Lower leg skin (tissue), 4 donors: Measurements from ENCODE around the gene KDM6B. TPM values are rescaled to one million over a fixed set of nuclear protein-coding genes. Genes with fewer than 3 reads are reported as not detected.

ENCODE experiments used
- DNase-seq, 2 donors: peaks; one replicate each; pipeline ENCODE4 v3.0.0-alpha.2; 2019; ENCODE audit warnings: low spot score in 2 of 2
- H3K4me3 ChIP-seq: fragments of 200-600 bp; sonication (generic); 2 replicates; pipeline ENCODE4 v1.5.1; 2017; ENCODE audit warnings: mild to moderate bottlenecking, low read depth; ENCODE audit not compliant: poor library complexity, severe bottlenecking
- CTCF ChIP-seq, 3 donors: fragments of 450-650 bp; IDR thresholded peaks; one replicate each; pipeline ENCODE4 v1.5.1; 2016; ENCODE audit warnings: antibody characterized with exemption in 3 of 3, mild to moderate bottlenecking in 3 of 3, moderate library complexity in 2 of 3
- POLR2A ChIP-seq, 2 donors: fragments of 450-650 bp; IDR thresholded peaks; one replicate each; pipeline ENCODE4 v1.6.1; 2016 to 2017; ENCODE audit warnings: antibody characterized with exemption in 2 of 2, mild to moderate bottlenecking in 1 of 2, moderate library complexity in 1 of 2
- WGBS, 2 donors: methylation state at CpG; one replicate each; pipeline ENCODE4 v1.1.5; 2018; 5-methylcytosine and 5-hydroxymethylcytosine counted together
- intact Hi-C: fragments of 100-400 bp; cut with DNase I; formaldehyde crosslinking; loops from one replicate; pipeline ENCODE4 v1.15.0; 2023; ENCODE audit warnings: low total_unique reads
- total RNA-seq, 4 donors: library from RNA; depleted of rRNA; stranded (reverse); fragments of >200 nt; gene quantifications; one replicate each; pipeline ENCODE4 v1.1.0, GENCODE V29; 2016

KDM6B gene
- total RNA-seq, 4 donors from 2014 or later = 12.5 to 30.9 (median 18.0) TPM

GRCh38 chr17:7818026-7818425 lies 16.0 kb upstream of the KDM6B start:
- no peak for DNase-seq
- TF ChIP-seq POLR2A (IDR thresholded peaks at IDR 0.05) (no peak), CTCF (IDR thresholded peaks at IDR 0.05) (no peak)
- WGBS, 2 donors = 84 to 85% methylated on average over 10 of the region's 10 CpGs
- intact Hi-C loops = loop anchor here (10.0 kb wide), 1 partner anchor 73 kb away; no protein-coding TSS in a partner anchor
- H3K4me3 ChIP-seq = no peak overlapping the region

DNA sequence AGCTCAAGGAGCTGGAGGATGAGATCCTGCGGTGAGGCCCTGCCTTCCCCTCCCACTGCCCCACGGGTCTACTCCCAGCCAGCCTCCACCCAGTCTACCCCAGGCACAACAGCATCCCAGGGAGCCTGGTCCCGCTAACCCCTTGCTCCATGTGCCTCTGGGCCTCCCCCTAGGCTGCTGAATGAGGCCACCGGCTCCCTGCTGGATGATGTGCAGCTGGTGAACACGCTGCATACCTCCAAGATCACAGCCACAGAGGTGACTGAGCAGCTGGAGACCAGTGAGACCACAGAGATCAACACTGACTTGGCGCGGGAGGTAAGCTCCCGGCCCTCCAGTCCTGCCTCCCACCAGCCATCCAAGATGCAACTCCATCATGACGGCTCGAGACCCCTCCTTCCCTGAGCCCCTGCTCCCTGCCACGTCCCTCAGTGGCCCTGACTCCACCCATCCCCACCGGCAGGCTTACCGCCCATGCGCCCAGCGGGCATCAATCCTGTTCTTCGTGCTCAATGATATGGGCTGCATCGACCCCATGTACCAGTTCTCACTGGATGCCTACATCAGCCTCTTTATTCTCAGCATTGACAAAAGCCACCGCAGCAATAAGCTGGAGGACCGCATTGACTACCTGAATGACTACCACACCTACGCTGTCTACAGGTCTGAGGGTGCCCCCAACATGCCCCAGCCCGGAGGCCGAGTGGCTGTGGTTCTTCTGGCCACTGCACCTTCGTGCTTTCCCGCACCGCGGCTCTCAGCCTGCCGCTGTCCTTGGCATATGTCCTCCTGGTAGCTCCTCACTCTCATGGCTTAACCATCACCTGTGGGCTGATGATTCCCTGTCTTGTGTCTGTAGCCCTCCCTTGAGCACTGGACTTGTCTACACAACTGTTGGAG lies 15.0 kb upstream of the KDM6B start:
- DNase-seq = no peak
- WGBS, 2 donors = 81 to 85% methylated on average over 27 of the region's 27 CpGs
- no peak overlapping the region for H3K4me3 ChIP-seq
- intact Hi-C loops = loop anchor here (10.0 kb wide), 1 partner anchor 74 kb away; no protein-coding TSS in a partner anchor
- no peak for TF ChIP-seq CTCF (IDR thresholded peaks at IDR 0.05)
- TF ChIP-seq POLR2A (IDR thresholded peaks at IDR 0.05) = no peak

GRCh38 chr17:7820231-7820630 lies 13.8 kb upstream of the KDM6B start:
- no peak overlapping the region for H3K4me3 ChIP-seq
- 81 to 88% methylated on average over 5 of the region's 5 CpGs for WGBS, 2 donors
- intact Hi-C loops = no loop called here
- DNase-seq = no peak
- no peak for TF ChIP-seq CTCF (IDR thresholded peaks at IDR 0.05)
- TF ChIP-seq POLR2A (IDR thresholded peaks at IDR 0.05) = no peak

DNA sequence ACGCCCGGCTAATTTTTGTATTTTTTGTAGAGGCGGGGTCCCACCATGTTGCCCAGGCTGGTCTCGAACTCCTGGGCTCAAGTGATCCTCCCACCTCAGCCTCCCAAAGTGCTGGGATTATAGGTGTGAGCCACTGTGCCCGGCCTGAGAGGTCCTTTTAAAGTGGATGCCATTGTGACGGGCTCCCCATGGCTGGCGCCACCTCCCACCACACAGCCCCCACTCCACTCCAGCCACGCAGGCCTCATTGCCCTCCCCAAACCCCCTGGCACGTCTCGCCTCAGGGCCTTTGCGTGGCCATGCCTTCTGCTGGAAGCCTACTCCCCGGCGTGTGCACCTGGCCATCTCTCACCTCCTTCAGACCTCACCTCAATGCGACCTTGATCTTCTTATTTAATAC lies 11.9 kb upstream of the KDM6B start:
- intact Hi-C loops = no loop called here
- WGBS, 2 donors = 71 to 82% methylated on average over 14 of the region's 14 CpGs
- no peak overlapping the region for H3K4me3 ChIP-seq
- DNase-seq = no peak
- no peak for TF ChIP-seq CTCF (IDR thresholded peaks at IDR 0.05)
- no peak for TF ChIP-seq POLR2A (IDR thresholded peaks at IDR 0.05)

GRCh38 chr17:7823581-7824001 lies 10.4 kb upstream of the KDM6B start:
- TF ChIP-seq POLR2A (IDR thresholded peaks at IDR 0.05) (no peak), CTCF (IDR thresholded peaks at IDR 0.05) (no peak)
- H3K4me3 ChIP-seq = no peak overlapping the region
- intact Hi-C loops = no loop called here
- WGBS, 2 donors = 80 to 83% methylated on average over 20 of the region's 20 CpGs
- peak in 1 of 2 donors; percentile 79 for DNase-seq
